DMS114 treated with DMSO at 0.1 percent for 48 hours (cell line): ENCODE data around the gene DYNC2I2.
"Not testable (repeated sequence)": the region's sequence is repeated elsewhere in the genome, so short reads cannot be mapped to it uniquely, and the experiment has no call there.

Source experiments
- DNase-seq: peaks from one replicate; lab custom pipeline; 2025; ENCODE audit not compliant: unreplicated experiment; lab: John Stamatoyannopoulos, UW

Gene DYNC2I2

DNA sequence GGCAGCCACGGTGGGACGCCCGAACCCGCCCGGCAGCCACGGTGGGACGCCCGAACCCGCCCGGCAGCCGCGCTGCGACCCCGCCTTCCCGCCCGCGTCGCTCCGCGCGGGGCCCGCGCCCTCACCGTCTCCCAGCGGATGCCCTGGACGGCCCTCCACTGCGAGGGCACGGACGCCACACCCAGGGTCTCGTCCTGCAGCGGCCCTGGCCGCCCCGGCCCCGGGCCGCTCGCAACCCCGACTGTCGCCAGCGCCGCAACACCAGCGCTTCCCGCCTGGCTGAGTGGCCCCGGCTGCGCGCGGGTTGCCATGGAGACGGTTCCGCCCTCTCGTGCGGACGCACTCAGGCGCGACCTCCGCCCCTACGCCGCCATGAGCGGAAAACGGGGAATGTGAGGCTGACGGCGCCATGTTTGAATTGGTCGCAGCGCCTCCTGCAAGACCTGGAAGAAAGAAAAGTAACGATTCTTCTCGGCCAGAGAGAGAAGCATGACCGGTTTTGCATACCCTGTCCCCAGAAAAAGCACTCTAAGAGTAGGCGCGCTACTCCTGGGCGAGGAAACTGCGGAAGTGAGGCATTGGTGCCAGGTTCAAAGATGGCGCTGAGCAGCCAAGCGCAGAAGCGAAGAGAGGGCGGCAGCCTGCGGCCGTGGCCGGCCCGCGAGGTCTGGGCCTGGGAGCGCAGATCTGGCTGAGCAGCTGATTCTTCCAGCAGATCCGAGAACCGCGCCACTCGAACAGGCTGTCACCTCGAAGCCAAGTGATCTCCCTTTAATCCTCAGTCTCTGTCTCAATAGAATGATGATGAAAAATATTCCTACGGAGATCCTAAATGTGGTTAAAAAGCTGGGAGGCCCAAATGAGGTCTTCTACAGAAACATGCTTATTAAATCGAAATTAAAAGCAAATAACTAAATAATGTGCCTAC, at the start of gene DYNC2I2:
Gene DYNC2I2 (minus strand): TSS at position 432 of the 928 bp plus-strand sequence. CDS start 121 bp downstream, at position 311.
- peak; percentile 71 for DNase-seq

DNA sequence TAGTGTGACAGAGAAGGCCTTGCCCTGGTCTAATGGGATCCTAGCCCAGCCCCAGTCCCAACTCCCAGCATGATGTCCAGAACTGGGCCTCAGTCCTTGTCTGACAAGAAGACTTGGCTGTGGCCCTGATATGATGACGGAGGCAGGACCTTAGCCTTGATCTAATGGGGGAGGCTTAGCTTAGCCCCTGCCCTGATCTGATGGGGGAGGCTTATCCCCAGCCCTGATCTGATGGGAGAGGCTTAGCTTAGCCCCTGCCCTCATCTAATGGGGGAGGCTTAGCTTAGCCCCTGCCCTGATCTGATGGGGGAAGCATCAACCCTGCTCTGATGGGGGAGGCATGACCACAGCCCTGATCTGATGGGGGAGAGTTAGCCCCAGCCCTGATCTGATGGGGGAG, 49.4 kb upstream of the DYNC2I2 start:
- no peak for DNase-seq

DNA sequence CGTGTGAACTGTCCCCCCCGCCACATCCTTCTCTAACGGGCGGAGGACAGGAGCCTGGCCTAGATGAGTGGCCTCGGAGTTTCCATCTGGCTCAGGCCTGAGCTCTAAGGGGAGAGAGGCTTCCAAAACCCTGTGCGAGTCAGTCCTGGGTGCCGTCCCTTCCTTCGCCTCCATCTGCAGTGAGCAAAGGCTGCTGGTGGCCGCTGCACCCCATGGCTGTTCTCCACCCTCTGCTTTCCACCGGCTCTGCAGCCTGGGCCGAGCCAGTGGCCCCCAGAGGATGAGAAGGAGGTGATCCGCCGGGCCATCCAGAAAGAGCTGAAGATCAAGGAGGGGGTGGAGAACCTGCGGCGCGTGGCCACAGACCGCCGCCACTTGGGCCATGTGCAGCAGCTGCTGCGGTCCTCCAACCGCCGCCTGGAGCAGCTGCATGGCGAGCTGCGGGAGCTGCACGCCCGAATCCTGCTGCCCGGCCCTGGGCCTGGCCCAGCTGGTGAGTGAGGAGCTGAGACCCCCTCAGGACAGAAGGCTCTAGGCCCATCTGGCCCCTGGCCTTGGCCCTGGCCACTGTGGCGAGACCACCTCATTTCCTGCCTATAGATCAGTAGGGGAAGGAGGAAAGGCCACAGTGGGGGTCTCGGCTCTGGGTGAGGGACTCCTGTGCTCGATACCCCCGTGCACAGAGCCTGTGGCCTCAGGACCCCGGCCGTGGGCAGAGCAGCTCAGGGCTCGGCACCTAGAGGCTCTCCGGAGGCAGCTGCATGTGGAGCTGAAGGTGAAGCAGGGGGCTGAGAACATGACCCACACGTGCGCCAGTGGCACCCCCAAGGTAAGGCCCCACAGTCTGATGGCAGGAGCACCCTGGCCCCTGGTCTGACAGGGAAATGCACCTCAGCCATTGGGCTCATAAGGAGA, 48.7 kb upstream of the DYNC2I2 start:
- no peak for DNase-seq

DNA sequence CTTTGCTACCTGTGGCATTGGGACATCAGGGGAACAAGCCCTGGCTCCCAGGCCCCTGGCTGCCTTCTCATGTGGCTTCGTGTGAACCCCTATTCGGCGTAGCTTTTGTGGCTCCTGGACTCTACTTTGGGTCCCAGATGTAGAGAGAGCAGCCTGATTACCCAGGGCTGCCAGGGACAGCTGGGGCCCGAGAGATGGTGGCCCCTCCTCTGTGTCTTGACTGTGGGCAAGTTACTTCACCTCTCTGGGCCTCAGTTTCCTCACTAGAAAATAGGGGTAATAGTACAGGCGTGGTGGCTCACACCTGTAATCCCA, 47.7 kb upstream of the DYNC2I2 start:
- DNase-seq: no peak

DNA sequence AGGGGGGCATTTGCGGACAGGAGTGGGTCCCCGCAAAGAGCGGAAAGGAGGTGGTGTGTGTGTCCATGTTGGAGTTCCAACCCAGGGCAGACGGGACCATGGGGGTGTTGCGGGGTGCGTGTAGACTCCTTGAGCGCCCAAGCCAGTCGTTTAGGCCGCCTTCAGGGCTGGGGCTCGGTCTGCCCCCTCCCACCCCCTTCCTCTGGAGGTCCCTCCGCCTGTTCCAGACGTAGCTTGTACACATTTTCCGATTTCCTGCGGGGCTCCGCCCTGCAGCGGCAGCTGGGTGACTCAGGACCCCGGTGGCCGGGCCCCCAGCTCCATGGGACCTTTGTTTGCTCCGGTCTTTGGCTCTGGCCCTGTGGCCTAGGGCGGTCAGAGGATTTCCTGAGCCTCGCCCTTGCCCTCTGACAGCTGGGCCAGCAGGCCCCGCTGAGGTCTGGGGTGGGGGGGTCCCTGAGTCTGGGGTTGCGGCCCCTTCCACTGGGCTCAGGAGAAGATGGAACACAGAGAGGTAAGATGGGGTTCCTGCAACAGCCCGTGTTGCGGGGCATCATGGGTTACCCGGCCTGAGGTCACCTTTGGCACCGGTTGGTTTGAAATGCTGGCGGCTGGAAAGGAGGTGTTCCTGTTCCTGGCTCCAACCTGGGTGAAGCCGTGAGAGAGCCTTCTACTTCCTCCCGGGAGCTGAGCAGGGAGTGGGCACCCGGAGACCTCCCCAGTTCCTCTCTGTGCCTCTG, 47.1 kb upstream of the DYNC2I2 start:
- DNase-seq: no peak

DNA sequence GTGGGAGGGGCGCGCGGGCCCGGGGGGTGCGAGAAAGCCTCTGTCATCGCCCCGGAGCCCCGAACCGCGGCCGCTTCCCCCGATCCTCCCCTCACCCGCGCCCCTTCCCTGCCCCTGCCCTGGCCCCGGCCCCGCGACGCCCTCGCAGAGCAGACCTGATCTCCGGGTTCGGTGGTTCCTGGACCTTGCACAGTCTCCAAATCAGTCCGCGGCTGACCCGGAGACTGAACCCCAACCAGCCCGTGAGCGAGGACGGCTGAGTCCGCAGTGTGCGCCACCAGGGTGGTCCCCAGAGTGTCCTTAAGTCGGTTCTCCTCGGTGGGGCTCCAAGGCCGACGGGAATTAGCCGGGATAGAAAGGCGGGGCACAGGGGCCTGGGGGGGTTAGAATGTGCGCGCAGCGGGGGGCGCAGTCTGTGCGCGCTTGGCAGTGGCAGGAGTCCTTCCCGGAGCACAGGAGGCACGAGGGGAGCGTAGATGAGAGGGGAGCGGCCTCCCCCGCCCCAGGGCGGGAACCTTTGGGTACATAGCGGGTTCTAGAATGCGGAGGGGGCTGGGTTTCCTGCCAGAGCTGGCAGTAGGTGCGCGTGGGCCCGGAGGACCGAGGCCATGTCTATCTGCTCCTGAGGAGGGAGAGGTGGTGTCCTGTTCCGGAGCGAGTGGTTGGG, 46.4 kb upstream of the DYNC2I2 start:
- no peak for DNase-seq

DNA sequence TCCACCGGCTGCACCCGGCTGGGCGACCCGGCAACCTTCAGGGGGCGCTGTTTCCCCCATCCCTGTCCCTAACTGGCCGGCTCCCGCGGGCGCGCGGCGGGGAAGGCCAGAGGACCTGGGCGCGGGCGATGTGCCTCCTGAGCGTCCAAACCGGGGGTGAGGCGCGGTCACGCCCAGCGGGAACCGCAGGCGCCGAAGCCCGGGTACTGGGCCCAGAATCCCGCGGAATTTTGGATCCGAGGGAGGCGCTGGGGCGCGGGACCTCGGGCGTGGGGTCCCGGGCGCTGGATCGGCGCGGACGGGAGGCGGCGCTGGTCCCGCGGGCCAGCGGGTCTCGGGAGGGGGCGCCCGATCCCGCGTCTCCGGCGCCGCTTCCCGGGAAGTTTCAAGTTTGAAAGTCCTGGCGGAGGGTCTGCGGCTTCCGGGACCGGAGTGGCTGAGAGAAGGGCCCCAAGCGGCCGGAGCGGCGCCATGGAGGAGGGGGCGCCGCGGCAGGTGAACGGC, 45.9 kb upstream of the DYNC2I2 start, which contains the start of gene PKN3:
Gene PKN3 (plus strand): TSS at position 59 of the 504 bp plus-strand sequence. CDS start 413 bp downstream, at position 472.
- DNase-seq: peak; percentile 59

DNA sequence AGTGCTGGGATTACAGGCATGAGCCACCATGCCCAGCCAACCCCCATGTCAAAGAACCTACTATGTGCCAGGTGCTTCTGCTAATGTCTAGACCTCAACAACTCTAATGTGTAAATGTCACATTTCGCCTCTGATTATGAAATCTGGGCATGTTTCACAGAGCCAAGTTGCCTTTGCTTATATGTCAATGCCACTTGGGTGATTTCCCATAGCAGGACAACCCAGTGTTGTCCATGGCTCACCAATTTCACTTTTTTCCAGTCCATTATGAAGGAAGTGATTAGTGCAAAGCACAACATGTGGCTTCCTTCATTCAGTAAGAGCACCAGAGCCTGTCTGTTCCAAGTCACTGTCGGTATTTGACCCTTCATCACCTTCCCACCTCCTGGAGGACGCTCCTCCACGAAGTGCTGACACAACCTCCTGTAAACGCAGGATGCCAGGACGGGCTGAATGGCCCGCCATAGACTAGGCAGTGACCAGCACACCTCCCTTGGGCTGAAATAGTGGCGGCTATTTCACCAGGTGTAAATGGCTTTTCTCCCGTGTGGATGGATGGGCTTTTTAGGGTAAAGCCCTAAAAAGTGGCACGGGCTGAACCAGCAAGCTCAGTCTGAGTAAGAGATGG, 44.7 kb upstream of the DYNC2I2 start:
- DNase-seq: no peak

DNA sequence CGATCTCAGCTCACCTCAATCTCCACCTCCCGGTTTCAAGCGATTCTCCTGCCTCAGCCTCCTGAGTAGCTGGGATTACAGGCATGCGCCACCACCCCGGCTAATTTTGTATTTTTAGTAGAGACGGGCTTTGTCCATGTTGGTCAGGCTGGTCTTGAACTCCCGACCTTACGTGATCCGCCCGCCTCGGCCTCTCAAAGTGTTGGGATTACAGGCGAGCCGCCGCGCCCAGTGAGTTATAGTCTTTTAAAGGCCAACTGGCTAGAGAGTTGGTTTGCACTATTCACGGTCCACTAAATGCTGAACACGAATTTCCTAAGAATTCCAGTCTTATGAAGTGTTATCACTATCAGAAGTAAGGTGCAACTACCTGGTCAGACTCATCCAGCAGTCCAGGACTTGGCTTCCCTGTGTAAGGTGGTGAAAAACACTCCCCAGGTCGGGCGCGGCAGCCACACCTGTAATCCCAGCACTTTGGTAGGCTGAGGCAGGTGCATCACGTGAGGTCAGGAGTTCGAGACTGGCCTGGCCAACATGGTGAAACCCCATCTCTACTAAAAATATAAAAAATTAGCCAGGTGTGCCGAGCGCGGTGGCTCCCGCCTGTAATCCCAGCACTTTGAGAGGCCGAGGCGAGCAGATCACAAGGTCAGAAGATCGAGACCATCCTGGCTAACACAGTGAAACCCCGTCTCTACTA, 42.6 kb upstream of the DYNC2I2 start:
- not testable (repeated sequence) for DNase-seq

DNA sequence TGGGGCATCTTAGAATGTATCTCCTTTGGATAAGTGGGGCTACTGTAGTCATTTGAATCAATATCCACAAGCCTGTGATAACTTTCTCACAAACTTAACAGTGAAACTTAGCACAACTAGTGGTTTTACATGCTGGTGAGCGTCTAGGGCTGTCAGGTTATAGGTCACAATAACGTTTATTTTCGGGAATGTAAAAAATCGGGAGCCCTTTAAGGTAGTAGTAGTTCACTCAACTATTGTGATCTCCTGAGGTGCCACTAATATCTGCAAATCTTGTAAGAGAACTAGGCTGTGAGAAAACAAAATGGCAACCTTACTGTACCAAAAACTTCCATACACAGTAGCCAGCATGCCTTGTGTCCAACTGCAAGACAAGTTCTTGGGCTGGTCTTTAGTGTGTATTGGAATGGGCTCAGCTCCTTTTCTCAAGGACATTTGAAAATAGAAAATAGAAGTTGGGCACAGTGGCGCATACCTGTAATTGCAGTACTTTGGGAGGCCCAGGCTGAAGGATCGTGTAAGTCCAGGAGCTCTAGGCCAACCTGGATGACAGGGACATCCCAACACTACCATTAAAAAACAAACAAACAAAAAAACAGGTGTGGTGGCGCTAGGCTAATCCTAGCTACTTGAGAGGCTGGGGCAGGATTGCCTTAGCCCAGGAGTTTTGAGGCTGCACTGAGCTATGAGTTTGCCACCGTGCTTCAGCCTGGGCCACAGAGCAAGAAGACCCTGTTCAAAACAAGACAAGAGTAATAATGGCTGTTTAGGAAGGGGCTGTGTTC, 40.5 kb upstream of the DYNC2I2 start:
- DNase-seq: no peak

DNA sequence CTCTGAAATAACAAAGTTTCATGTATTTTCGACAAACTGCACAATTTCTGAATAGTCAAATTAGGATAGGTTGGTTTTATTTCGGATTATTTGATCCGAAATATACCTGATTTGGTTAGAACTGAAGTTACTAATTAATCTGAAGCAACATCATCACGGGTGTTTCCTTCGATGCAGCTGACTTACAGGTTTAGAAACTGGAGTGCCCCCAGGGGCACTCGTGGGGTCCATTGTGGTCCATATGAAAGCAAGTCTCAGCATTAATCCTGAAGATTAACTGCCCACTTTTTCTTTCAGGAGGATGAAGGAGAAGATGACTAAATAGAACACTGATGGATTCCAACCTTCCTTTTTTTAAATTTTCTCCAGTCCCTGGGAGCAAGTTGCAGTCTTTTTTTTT, 37.7 kb upstream of the DYNC2I2 start:
- DNase-seq: no peak

DNA sequence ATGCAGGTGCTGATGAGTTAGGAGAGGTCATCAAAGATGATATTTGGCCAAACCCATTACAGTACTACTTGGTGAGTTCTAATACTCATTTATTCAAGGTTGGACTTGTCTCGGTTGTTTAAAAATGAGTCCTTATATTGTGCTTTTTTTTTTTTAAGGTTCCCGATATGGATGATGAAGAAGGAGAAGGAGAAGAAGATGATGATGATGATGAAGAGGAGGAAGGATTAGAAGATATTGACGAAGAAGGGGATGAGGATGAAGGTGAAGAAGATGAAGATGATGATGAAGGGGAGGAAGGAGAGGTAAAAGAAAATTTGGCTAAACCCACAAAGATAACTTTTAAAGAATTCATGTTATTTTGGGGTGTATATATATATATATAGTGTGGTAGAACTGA, 37.1 kb upstream of the DYNC2I2 start:
- DNase-seq: not testable (repeated sequence)

DNA sequence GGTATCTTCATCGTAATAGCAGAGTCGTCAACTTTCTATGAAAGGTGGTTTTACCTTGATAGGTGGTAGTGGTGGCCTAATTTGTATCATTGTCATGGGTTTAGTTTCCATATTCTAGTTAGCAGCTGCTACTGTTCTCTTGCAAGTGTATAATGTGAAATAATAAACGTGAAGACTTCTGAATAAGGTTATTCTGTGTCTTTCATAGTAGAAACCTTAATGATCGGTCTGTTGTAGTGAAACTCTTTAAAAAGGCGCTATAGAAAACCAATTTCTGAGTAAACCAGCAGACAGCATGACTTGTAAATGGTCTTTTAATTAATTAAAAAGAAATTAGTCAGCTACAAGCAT, 34.0 kb upstream of the DYNC2I2 start:
- DNase-seq: no peak

DNA sequence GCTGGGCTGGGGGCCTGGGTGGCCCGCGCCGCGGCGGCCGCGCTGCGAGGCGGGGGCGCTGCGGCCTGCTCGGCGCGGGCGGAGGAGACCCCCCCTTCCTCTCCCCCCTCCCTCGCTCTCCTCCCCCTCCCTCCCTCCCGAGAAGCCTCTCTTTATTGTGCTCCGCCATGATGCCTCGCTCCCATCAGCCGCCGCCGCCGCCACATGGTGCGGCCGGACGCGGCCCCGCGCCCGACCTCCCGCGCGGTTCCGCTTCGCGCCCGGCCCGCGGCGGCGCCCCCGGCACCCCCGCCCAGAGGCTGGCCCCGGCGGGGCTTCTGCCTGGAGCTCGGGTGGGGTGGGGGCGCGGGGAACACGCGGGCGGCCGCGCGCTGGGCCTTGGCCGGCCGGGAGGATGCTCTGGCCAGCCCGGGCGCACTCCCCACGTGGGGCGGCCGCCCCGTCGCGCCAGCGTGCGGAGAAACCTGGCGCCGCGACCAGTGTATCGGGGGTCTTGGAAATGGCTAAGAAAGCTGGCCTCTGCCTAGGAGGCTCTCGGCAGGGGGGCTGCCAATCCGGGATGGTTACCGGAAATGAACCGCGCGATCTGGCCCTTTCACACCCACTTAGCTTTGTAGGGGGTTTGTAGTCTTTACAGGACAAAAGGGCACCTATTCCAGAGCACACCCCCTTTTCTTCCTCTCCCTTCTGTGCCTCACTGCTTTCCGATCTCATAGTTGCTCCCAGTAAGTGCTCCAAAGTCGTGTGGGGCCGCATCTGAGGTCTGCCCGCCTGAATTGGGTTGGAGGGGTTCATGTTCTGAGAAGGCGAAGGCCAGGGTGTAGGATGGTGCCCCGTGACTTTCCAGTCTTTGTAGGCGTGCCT, 33.4 kb upstream of the DYNC2I2 start:
- no peak for DNase-seq

DNA sequence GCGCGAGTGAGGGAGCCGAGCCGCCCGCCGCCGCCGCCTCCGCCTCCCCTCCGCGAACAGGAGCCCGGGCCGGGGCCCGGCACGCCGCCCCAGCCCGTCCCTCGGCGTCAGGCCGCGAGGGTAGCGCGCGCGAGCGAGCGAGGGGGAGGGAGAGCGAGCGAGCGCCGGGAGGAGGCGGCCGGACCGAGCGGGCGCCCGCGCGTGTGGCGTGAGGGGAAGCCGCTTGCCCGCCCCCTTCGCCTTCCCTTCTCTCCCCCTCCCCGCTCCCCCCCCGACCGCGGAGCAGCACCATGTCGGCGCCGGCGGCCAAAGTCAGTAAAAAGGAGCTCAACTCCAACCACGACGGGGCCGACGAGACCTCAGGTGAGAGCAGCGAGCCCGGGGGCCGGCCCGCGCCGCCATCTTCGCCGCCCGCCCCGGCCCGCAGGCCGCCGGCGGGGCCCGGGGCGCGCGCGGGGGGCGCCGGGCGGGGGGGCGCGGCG, 32.7 kb upstream of the DYNC2I2 start:
- DNase-seq: no peak

DNA sequence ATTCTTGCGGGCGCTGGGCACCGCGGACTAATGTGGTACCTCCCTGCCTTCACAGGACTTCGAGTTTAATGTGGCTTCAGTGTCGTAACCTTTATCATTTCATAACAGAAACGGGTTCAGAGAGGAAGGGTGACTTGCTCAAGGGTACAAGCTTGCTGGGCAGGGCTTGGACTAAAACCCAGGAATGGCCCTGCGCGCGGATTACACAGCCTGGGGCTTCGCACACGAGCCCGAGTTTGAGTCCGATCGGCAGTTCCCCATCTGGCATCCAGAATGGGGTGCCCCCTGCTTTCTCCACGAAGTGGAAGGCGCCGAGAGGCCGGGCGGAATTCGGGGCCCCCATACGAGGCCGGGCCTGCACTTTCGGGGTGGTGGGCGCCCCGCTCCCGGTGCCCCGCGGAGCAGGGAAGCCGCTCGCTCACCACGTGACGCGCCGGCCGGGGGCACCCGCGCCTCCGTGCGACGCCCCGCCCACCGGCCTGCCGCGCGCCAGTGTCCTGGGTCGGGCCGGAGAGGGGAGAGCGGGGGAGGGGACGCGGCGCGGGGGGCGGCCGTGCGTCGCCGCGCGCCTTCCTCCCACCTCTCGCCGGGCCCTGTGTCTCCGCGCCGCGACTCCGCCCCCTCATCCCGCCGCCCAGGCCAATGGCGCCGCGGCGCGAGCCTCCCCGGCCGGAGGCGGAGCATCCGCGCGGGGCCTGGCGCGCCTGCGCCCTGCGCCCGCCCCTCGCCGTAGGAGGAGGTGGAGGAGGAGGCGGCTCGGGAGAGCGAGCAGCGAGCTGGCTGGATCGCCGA, 32.0 kb upstream of the DYNC2I2 start, which contains the start of gene SET:
Gene SET (plus strand): TSS at position 722 of the 792 bp plus-strand sequence. CDS start 361 bp downstream, outside the sequence.
- DNase-seq: peak; percentile 73

DNA sequence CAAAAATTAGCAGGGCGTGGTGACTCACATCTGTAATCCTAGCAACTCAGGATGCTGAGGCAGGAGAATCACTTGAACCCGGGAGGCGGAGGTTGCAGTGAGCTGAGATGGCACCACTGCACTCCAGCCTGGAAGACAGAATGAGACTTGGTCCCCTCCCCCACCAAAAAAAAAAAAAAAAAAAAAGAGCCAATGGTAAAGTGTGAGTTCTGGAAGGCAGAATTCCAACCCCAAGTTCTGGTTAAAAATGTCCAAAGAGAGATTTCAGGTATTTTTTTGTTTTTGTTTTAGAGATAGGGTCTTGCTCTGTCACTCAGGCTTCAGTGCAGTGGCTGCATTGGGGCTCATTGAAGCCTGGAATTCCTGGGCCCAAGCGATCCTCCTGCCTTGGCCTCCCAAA, 30.8 kb upstream of the DYNC2I2 start:
- DNase-seq: no peak
